Jurkat, Clone E6-1 (cell line): ENCODE results near the gene SEC23A.
"Not testable (repeated sequence)": the region's sequence is repeated elsewhere in the genome, so short reads cannot be mapped to it uniquely, and the experiment has no call there.

Source experiments
- DNase-seq: peaks from one replicate; pipeline ENCODE4 v3.0.0-alpha.2; 2011; ENCODE audit warnings: low read depth, low spot score
- H3K4me3 ChIP-seq: 2 replicates; pipeline ENCODE4 v1.5.1; 2011; ENCODE audit warnings: mild to moderate bottlenecking, low read length, control low read depth, moderate library complexity

SEC23A gene

DNA sequence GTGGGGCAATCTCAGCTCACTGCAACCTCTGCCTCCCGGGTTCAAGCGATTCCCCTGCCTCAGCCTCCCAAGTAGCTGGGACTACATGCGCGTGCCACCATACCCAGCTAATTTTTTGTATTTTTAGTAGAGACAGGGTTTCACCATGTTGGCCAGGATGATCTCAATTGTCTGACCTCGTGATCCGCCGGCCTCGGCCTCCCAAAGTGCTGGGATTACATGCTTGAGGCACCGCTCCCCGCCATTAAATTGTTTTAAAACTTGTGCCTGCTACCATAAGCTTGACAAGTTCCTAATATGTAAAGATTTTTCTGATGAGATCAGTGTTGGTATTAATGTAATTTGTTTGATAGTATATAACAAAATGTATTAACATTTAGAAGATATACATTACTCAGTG is 3.8 kb downstream of the SEC23A start:
- not testable (repeated sequence) for DNase-seq, H3K4me3 ChIP-seq

DNA sequence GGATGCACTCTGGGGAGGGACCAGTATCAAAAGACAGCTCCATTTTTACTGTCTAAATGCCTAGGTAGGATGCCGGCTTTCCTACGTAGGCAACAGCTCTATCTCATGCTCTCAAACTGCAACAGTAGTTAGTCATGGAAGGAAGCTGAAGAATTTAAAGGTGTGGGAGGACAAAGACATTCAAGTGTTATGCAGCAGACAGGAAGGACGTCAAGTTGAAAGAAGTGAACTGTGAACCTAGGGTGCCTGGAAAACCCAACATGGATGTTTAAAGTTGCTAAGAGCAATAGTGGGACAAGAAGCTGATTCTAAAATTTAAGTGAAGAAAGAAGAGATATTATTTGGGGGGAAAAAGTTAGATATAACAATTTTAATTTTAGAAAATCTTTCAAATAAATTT is 5.9 kb downstream of the SEC23A start:
- no peak overlapping the region for H3K4me3 ChIP-seq
- no peak for DNase-seq

DNA sequence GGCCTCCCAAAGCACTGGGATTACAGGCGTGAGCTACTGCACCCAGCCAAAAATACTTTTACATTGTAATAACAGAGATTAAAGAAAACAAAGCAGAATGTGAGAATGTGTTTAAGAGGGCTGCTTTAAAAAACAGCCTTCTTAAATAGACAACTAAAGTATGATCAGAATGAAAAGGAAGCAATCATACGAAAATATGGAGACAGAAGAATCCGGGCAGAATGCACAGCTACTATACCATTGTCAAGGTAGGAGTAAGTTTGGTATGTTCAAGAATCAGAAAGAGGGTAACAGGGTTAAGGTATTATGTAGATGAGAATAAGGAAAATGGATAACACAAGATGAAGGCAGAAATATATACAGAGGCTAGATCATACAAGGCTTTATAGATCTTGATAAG is 8.5 kb downstream of the SEC23A start:
- DNase-seq: no peak
- no peak overlapping the region for H3K4me3 ChIP-seq

DNA sequence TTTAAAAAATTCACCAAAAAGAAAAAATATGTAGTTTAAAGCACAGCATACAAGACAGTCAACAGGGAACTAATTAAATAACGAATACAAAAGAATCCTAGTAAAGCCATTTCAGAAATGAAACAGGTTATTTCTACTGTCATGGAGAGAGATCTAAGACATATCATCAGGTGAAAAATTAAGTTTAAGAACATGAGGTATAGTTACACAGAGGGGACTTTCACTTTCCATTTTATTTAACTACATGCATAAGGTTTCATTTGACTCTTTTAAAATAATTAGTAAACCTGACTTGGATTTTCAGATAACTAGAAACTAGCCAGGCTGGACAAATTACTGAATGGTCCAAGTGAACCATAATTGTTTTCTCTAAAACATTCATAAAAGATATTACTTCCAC is 11.3 kb downstream of the SEC23A start:
- no peak for DNase-seq
- H3K4me3 ChIP-seq: no peak overlapping the region

DNA sequence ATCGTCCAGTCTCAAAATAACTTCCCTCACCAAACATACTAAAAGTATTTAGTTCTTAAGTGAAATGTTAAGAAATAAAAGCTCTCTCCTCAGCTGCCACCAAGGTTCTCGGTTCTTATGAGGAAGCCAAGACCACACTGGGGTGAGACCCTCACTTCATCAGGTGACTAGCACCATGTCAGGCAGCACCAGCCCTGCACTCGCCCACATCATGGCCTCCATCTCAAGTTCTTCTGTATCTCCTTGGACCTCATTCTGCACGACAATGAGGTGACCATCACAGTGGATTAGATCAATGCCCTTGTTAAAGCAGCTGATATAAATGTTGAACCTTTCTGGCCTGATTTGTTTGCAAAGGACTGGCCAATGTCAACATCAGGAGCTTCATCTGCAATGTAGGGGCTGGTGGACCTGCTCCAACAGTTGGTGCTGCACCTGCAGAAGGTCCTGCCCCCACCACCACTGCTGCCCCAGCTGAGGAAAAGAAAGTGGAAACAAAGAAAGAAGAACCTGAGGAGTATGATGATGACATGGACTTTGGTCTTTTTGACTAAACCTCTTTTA is 12.4 kb downstream of the SEC23A start:
- no peak overlapping the region for H3K4me3 ChIP-seq
- DNase-seq: no peak

DNA sequence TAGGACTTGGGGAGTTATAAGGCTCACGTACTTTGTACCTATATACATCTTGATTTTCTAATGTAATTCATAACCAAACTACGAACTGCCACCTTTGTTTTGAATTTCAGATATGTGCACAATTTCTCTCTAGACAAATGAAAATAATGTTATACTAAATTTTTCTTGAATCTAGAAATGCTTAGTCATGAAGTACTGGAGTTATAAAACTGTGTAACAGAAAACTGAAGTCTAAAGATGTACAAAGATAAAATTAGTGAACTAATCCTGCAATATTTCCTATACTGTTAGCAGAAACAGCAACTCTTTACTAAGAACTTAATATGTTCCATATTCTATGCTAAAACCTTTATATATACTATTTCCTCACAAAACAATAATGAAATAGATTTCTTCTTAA is 15.5 kb downstream of the SEC23A start:
- DNase-seq: no peak
- no peak overlapping the region for H3K4me3 ChIP-seq

DNA sequence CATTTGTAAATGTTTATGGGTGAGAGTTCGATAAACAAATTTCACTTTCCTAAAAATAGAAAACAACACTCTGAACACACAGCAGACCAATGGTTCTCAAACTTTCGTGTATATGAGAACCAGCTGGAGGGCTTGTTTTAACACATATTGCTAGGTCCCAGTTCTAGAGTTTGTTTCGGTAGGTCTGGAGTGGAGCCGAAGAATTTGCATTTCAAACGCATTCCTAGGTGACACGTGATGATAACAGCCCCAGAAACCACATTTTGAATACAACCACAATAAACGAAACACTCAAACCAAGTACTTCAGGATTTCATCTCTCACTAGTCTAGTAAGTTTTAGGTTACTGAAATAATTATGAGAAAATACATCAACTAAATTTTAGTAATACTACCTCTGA is 17.1 kb downstream of the SEC23A start:
- peak; percentile 64 for DNase-seq

DNA sequence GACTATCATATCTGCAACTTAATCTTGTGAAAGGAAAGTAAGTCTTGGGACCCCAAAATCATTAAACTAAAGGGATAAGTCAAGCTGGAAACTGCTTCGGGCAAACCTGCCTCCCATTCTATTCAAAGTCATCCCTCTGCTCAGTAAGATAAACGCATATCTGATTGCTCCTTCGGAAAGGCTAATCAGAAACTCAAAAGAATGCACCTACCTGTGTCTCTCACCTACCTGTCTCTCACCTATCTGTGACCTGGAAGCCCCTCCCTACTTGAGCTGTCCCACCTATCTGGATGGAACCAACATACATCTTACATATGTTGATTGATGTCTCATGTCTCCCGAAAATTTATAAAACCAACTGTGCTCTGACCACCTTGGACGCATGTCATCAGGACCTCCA is 19.9 kb downstream of the SEC23A start:
- no peak for DNase-seq

More for the DNA sequence above, 17.1 kb downstream of the SEC23A start:
- H3K4me3 ChIP-seq: no peak overlapping the region

DNA sequence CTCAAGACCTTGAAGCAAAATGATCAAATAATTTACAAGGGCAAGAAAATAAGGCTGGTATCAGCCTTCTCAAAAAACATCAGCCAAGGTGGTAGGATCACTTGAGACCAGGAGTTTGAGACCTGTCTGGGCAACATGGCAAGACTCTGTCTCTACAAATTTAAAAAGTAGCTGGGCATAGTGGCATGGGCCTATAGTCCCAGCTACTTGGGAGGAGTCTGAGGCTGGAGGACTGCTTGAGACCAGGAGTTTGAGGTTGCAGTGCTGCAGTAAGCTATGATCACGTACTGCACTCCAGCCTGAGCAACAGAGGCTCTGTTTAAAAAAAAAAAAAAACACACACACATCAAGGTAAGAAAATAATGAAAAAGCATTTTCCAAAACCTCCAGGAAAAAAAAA is 22.1 kb downstream of the SEC23A start:
- DNase-seq: no peak
- no peak overlapping the region for H3K4me3 ChIP-seq

More for the DNA sequence above, 19.9 kb downstream of the SEC23A start:
- no peak overlapping the region for H3K4me3 ChIP-seq

DNA sequence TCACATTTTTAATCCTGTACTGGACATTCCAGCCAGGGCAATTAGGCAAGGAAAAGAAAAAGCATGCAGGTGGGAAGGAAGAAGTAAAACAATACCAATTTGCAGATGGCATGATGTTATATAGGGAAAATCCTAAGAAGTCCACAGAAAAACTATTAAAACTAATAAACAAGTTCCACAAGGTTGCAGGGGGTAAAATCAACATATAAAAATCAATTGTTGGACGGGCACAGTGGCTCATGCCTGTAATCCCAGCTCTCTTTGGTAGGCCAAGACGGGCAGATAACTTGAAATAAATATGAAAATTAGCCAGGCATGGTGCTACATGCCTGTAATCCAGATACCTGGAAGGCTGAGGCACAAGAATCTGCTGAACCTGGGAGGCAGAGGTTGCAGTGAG is 31.9 kb downstream of the SEC23A start:
- DNase-seq: no peak
- H3K4me3 ChIP-seq: no peak overlapping the region

DNA sequence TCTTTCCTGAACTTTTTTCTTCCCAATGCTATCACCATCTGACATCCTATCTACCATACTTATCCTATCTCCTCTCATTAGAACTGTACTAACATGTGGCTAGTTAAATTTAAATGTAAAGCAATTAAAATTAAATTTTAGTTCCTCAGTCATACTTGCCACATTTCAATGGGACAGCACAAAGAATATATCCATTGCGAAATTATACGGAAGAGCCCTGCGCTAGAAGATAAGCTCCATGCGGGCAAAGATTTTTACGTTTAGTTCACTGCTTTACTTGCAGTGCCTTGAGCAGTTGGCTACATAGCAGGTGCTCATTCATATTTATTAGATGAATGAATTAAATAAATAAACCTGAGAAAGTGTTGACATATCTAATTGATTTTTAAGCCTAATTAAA is 33.1 kb downstream of the SEC23A start:
- no peak overlapping the region for H3K4me3 ChIP-seq
- no peak for DNase-seq

DNA sequence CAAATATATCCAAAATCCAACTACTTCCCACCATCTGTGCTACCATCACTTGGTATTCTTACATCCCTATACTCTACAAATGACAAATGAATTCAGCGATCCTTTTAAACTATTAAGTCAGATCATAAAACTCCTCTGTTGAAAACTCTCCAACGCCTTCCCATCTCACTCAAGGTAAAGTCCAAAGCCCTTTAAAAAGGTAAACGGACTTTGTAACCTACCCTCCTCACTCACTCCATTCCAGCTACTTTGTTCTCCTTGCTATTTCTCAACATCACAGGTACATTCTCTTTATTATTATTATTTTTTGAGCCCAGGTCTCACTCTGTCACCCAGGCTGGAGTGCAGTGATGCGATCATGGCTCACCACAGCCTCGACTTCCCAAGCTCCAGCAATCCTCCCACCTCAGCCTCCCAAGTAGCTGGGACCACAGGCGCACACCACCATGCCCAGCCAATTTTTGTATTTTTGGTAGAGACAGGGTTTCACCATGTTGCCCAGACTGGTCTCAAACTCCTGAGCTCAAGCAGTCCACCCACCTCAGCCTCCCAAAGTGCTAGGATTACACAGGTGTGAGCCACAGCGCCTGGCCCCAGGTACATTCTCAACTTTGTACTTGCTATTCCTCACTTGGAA is 33.7 kb downstream of the SEC23A start:
- not testable (repeated sequence) for H3K4me3 ChIP-seq, DNase-seq

DNA sequence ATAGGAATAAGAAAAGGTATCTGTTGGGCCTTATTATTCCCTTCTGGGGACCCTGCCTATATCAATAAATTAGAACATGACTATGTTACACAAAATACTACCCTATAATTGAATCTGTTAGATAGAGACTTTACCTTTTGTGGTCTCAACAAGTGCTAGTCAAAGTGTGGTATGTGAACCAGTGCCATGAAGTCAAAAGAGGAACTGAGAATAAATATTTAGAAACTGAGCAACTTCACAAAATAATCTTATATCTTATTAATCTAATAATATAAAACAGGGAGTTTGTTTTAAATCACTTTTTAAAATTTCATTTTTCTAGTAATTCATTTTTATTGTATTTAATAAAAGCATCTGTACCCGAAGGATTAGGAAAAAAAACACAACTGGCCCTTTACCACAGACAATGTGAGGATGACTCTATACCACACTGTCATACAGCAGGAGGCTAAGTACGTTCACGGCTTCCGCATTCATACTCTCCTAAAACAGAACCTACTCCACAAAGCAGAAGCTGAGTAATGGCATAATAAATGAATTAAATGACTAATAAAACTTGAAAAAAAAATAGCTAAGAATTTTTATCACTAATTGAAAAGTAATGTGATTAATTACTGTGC is 42.1 kb downstream of the SEC23A start:
- no peak overlapping the region for H3K4me3 ChIP-seq
- DNase-seq: no peak

DNA sequence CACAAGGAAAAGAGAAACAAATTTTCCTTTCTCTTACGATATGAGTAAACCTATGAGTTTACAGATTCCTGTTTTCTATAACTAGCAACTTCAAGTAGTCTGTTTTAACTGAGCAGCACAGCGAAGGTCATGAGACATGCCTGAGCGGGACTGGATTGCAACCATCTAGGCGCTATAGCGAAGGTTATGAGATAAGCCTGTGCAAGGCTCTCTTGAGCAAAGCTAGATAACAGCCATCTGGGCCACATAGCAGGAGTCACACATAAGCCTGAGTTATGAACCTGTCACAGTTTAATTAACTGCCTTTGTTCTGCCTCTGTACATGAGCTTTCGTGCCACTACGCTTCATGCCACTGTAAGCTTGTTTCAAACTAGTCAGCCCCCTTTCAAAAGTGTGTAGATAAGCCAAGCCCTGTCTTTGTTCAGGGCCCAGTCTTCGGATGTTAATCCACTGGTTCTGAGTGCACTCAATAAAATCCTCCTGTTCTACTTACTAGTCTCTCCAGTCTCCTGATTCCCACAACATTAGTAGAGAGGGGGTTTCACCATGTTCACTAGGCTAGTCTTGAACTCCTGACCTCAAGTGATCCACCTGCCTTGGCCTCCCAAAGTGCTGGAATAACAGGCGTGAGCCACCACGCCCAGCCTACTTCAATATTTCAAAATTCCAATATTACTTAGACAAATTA is 47.1 kb downstream of the SEC23A start:
- DNase-seq: no peak
- H3K4me3 ChIP-seq: no peak overlapping the region

DNA sequence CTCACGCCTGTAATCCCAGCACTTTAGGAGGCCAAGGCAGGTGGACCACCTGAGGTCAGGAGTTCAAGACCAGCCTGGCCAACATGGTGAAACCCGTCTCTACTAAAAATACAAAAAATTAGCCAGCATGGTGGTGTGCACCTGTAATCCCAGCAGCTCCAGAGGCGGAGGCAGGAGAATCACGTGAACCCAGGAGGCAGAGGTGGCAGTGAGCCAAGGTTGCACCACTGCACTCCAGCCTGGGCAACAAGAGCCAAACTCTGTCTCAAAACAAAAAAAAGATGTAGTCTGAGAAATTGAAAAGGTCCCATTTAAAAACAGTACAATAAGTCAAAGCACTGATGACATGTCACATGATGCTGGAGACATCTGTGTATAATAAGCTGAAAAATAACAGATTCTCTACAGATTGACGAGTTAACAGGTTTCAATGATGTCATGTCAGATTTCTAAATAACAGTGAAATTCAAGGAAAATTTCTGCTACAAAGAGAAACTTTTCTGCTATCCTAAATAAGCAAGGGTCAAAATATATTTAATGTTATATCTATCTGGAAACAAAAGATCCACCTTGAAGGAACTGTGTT is 50.1 kb downstream of the SEC23A start:
- not testable (repeated sequence) for DNase-seq, H3K4me3 ChIP-seq

DNA sequence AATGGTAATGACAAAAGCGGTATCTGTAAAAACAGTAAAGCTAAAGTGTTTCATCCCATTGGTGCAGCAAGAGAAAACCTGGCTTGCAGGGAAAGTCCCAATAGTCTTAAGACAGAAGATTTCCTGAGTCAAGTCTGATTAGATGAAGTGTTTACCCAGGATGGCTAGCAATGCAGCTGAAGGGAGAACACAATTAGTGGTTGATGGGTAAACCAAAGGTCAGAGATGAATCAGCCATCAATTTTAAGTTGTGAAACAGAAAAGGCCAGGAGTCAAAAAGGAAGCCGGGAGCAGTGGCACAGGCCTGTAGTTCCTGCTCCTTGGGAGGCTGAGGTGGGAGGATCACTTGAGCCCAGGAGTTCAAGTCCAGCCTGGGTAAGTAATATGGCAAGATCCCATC is 52.6 kb downstream of the SEC23A start:
- H3K4me3 ChIP-seq: no peak overlapping the region
- DNase-seq: no peak

DNA sequence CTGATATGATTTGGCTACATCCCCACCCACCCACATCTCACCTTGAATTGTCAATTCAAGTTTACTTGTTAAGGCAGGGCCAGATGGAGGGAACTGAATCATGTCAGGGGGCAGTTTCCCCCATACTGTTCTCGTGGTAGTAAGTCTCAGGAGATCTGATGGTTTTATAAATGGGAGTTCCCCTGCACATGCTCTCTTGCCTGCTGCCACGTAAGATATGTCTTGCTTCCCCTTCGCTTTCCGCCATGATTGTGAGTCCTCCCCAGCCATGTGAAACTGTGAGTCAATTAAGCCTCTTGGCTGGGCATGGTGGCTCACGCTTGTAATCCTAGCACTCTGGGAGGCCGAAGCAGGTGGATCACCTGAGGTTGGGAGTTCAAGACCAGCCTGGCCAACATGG is 57.1 kb downstream of the SEC23A start:
- not testable (repeated sequence) for H3K4me3 ChIP-seq, DNase-seq

DNA sequence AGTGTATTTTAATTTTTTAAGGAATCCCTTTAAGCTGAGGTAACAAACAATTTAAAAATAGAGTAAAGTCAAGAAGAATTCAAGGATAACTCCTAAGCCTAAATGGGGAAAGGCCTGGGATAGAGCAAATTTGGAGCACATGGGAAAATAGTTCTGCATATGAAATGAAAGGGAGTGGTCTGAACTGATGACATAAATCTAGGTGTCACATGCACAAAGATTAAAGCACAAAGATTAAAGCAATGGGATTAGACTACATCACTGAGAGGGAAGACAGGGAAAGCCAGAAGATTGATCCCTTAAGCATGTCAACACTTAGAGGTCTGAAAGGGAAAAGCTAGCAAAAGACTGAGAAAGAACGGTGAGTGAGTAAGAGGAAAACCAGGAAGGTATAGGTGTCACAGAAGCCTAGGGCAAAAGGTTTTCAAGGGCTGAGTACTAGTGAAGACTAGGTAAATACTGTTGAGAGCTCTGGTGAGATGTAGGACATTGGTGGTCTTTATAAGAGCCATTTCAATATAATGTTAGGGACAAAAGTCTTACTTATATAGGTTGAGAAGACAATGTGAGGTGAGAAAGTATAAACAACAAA is 59.6 kb downstream of the SEC23A start:
- H3K4me3 ChIP-seq: no peak overlapping the region
- DNase-seq: no peak

DNA sequence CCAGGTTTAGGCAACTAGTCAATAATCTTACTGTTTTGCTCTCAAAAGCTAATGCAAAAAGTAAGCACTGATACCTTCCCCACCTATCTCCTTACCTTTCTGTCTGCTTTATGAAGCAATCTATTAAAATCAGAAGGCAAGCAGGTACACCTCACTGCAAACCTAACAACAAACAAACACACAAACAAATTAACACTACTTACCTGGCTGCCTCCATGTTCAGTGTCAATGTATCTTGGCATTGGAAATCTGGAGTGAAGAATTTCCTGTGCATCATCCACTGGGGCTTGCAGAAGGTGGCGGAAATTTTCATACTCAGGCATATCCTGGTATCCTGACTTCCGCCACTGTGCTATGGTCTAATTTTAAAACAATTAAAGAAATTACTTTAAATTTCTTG is 62.5 kb downstream of the SEC23A start:
- H3K4me3 ChIP-seq: no peak overlapping the region
- DNase-seq: no peak

DNA sequence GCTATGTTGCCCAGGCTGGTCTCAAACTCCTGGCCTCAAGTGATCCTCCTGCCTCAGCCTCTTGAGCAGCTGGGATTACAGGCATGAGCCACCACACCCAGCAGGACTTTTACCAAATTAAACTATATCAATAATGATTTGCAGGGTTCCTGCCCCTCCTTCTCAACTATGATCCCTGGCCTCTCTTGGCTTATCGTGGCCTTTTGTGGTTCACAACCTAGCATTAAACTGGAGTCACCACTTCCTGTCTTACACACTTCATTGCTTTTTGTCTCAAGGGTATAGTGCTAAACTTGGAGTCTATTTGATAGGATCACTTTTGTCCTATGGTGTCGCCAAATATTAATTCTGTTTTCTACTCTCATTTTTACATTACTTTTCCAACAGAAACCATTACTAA is 64.5 kb downstream of the SEC23A start:
- H3K4me3 ChIP-seq: no peak overlapping the region
- DNase-seq: peak; percentile 31
